ENCODE measurements around the gene VPS26C.

GRCh38 chr21:37248298-37248697 is 18.8 kb downstream of the VPS26C start:
- TF ChIP-seq CTCF (conservative IDR thresholded peaks at IDR 0.05; ENCODE audit: low read length), result no peak
- no peak for TF ChIP-seq EZH2phosphoT487 (IDR thresholded peaks at IDR 0.05; ENCODE audit: borderline replicate concordance)
